GM21447 (cell line): ENCODE results near the gene TBX4.

Experiments used
- ATAC-seq: cut with Tn5 transposase; IDR thresholded peaks from one replicate; pipeline ENCODE4 v1.9.1; 2021; ENCODE audit not compliant: unreplicated experiment

The TBX4 gene

DNA sequence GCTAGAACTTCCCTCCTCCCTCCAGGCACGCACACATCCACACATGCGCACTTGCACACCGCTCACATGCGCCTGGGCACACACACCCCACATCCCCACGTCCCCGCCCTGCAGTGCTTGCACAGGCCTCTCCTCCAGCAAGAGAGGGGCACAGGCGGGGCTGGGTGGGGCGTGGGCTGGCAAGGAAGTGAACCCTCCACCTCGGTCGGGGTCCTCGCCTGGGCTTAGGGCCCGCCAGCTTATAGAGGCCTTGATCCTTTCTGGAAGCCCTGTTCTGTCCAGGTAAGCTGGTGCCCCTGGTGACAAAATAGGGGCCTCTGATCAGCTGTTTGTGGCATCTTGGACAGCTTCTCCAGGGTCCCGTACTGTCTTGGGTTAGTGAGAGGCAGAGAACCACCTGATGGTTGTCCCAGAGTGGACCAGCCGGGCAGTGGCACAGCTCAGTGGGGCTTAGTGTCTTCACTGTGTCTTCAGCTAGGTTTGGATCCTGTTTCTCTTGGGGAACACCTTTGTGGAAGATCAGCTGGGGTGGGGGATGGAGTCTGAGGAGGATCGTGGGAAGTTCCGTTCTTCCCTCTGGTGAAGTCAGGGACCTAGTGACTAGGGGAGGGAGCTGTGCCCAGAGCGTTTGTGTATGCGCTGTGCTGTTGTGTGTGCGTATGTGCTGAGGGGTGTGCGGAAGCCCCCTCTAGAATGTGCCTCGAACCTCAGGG, 12.1 kb downstream of the TBX4 start:
- ATAC-seq, result no peak

DNA sequence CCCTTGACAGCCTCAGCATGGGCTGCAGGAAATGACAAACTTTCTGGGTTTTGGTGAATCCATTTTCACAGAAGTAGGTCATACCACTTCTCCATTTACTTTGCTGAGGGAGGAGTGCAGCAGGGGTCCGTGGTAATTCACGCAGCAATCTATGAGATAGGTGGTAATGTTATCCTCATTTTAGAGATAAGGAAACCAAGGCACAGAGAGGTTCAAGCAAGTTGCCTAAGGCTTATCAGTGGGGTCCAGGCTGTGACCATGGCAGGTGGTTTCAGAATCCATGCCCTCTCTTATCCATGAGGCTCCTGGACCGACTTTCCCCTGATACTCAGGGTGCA, 12.6 kb downstream of the TBX4 start:
- no peak for ATAC-seq

DNA sequence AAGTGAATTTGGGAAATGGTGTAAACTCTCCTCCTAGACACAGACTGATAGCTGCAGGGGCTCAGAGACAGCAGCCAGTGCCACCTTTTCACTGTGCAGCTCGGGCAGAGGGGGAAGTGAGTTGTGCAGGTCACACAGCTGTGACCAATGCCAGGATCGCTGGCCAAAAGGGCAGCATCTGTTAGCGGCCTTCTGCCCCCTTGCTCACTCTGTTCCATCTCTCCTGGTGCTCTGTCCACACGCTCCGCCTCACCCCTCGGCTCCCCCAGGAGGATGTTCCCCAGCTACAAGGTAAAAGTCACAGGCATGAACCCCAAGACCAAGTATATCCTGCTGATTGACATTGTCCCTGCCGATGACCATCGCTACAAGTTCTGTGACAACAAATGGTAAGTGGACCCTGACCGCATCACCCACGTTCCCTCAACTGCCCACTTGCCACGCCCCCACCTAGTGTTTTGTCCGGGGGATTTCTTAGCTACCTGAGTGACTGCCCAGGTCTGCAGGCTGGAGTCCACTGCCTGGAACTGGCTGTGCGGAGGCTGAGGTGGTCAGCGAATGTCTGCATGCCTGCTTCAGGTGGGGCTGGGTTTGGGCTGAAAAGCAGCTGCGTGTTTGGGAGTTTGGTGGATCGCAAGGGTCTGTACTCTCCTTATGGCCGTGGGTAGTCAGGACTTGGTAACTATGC, 13.5 kb downstream of the TBX4 start:
- no peak for ATAC-seq

DNA sequence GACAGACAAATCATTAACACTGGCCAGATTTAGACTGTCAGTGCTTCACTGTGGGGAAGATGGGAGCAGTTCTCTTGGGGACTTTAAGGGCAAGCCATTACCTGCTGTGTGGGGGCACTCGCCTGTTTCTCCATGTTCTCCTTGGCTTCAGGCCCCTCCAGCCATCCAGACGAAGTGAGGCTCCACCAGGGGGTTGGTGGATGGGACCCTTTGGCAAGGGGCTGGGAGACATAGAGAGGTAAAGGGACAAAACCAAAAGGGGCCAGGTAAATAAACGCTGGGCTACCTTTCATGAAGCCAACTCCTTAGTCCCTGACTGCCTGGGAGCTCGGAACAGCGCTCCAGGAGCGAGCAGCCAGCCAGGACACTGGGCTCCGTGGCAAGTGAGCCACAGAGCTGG, 14.0 kb downstream of the TBX4 start:
- no peak for ATAC-seq

DNA sequence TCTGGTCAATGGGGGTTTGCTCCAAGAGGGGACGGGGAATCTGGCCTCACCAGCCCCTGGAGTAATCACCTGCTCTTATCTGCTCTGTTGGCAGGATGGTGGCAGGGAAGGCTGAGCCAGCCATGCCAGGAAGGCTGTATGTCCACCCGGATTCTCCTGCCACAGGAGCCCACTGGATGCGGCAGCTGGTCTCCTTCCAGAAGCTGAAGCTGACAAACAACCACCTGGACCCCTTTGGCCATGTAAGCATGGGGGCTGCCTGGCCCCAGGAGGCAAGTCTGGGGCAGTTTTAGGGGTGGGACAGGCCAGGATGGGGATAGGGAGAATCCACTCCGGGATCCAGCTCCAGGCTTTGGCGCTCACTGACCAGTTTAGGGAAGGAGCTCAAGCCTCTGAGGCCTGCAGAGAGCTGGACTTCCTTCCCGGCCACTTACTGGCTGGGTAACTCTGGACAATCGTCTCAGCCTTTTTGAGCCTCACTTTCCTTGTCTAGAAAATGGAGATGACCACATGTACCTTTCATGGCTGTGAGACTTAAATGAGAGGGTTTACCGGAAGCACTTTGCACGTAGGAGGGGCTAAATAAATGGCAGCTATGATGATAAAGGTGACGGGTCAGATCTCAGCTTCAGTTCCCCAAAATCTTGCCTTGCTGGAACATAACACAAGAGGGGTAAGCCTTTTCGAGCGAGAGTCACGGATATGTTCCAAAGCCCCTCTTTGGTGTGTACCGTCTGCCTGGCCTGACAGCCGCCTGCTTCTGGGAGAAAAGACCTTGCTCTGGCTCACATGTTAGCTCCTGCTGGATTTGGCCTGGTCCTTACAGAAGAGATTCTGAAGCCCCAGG, 15.4 kb downstream of the TBX4 start:
- no peak for ATAC-seq

DNA sequence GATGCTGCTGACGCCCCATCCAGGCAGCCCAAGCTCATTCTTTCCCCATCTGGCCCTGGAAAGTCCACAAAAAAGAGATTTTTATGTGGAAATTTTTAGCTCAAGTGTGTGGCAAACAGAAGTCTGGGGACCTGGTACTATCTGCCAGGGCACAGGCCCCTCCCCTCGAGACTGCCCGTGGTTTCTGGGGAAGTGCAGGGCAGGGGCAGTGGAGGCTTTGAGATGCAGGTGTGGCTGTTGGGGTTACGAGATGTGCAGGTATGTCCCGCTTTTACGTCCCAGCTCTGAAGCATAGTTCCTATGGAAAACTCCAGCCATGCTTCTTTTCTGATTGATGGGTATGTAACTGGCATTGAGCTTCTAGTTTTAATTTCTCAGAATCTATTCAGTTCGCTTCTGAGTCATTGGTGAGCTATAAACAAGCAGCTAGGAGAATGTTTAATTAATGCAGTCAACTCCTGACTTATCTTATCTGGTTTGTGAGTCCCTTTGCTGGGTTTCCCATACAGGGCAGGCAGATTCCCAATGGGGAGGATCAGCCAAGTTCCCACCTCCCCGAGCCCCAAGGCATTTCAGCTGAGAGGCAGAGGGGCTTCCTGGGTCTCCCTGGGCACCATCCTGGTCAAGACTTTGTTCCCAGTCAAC, 16.2 kb downstream of the TBX4 start:
- ATAC-seq, result no peak

DNA sequence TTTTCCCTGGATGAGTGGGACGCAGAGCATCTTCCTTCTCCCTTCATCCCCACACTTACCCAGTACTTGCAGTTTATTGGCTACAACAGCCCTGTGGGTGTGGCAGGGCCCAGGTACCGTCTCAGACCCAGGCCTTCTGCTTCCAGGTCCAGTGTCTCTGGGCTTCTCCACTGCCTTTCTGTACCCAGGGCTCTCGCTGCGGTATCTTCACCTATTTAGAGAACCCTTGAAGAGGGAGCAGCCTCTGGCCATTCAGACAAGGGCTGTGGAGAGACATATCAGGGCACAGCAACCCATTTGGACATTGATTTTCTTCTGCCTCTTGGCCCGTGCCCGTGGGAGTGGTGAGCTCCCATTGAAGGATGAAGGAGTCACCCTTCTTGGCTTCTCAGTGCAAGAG, 17.3 kb downstream of the TBX4 start:
- no peak for ATAC-seq

DNA sequence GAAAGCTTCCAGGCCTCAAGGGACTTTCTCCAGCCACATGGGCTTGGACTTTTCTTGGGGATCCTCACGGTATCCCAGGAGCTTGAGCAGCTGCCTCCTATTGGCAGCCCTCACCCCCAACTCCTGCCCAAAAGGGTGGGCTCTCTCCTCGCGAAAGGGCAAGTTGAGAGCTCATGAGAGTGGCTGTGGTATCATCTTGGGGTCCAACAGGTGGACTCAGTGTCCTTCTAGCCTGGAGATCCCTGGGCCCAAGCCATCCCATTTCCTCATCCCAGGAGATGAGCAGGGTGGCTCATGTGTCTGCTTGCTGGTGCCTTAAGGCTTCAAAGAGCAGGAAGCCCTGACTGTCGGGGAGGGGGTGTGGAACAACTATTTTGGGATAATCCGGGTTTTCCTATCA, 17.7 kb downstream of the TBX4 start:
- no peak for ATAC-seq

DNA sequence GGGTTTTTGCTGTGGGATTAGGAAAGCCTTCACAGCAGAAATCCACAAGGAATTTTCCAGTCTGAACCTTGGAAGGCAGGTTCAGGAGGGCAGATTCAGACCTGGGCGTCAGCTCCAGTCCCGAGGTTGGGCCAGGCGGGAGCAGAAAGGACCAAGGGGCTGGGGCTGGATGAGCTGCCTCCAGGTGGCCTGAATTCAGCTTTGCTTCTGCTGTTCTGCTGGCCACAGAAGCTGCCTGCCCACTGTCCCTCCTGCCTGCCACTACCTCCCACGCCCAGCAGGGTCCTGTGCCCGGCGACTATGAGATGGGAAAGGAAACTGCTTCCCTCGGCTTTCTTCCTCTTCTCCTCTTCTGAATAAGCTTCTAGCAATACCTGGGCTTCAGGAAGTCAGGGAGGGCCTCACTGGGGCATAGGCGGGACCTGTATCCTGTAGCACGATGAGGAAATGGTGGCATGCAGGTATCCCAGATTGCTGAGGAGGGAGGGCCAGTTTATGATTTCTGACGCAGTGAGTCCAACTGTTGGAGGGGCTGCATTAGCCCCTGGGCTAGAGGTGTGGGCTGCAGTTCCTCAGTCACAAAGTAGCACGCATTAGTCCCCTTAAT, 18.4 kb downstream of the TBX4 start:
- ATAC-seq, result no peak

DNA sequence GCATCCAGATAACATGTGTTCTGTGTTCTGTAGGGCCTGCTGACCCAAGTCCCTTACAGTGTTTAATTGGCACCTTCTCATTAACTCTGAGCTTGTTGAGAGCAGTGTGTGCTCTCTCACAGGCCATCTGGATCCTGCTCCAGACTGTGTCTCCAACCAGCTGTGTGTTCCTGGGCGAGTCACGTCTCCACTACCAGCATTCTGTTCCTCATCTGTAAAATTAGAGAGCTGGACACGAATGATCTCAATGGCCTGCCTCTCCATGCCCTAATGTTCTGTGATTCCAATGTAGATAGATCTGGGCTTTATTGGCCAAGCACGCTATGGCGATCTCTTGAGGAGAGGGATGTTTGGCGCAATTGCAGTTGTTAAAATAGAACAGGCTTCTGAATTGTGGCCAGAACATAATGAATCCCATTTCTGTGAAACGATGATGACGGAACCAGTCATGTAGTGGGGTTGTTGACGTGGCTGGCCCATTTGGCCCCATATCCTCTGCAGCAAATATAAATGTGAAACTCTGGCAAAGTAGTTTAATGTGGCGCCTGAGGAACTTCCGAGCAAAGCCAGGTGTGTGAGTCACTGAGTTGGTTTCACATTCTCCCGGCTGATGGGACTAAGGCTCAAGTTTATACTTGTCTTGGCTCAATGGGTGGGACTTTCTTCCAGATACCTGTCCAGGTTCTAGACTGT, 22.2 kb downstream of the TBX4 start:
- ATAC-seq, result no peak

DNA sequence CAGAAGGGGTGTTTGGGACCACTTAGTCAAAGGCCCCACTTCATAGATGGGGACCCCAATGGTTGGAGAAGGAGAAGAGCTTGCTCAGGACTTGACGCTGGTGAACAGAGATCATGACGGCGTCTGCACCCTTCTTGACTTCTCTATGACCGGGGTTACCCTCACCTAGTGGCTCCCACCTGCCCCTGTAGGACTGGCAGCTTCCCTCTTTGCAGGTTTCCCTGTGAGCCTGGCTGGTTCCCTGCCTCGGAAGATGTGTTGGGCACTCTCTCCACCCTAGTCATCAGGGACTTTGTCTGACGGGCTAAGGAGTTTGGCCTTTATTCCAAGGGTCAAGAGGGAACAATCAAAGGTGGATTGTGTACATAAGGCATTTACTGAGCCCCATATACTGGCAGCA, 22.7 kb downstream of the TBX4 start:
- no peak for ATAC-seq

DNA sequence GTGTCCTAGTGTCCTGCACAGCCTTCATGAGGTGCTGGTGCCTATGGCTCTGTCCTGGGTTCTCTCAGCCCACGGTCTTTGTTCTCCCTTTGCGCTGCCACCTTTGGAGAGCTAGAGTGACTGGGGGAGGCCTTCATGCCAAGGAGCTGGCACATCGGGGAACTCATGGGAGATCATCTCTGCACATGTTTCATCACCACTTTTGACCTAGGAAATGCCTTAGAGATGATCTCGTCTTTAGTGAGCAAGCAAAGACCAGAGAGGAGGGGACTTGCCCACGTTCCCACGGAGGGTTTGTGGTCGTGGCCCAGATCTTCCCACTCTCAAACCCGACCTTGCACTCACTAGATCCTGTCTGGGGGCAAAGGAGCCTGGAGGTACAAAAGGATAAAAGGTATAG, 23.5 kb downstream of the TBX4 start:
- no peak for ATAC-seq

DNA sequence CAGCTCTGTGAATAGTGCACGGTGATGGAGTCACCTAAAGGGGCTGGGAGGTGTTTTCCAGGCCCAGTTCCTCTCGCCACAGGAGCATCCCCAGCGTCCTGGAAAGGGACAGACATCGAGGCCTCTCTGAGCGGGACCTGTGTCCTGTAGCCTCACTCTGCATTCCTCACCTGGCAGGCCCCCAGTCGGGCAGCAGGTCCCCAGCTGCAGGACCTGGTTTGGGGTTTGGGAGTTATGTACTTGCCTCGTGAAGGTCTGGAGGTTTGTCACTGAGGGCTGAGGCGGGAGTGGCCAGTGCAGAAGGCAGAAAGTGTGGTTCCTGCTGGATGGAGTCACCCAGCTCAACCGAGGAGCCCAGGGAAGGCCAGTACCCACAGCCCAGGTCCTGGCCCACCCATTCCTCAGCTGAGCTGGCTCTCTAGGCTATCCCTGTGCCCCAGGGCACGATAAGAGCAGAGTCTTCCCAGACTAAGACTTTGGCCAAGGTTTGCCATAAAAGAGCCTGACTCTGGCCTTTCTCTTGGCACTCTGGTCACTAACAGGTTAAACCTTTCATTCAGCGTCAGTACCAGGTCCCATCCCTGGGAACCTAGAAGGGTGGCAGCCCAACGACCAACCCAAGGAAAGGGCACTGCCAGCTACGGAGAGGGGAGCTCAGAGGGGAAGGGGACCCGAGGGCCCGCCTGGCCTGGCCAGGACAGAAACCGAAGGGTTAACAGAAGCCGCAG, 24.4 kb downstream of the TBX4 start:
- ATAC-seq, result no peak

DNA sequence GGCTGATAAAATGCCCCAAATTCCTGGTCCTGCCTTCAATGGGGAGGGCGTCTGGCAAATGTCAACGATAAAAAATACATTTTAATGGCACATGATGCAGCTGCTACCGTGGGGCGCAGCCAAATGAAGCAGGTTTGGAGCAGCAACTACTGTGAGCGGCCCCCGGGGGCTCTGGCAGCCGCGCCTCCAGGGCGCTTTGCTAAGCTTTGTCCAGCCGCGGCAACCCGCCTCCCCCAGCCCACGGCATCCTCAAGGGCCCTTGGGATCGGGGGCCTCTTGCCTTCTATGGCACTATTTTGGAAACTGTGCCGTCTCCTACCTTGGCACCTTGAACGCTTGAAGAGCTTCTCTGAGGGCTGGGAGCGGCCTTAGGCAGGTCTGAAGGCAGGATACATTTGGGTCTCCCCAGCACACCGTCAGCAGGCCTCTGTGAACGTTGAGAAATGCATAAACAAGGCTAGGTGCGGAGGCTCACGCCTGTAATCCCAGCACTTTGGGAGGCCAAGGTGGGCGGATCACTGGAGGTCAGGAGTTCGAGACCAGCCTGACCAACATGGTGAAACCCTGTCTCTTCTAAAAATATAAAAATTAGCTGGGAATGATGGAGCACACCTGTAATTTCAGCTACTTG, 25.1 kb downstream of the TBX4 start:
- no peak for ATAC-seq

DNA sequence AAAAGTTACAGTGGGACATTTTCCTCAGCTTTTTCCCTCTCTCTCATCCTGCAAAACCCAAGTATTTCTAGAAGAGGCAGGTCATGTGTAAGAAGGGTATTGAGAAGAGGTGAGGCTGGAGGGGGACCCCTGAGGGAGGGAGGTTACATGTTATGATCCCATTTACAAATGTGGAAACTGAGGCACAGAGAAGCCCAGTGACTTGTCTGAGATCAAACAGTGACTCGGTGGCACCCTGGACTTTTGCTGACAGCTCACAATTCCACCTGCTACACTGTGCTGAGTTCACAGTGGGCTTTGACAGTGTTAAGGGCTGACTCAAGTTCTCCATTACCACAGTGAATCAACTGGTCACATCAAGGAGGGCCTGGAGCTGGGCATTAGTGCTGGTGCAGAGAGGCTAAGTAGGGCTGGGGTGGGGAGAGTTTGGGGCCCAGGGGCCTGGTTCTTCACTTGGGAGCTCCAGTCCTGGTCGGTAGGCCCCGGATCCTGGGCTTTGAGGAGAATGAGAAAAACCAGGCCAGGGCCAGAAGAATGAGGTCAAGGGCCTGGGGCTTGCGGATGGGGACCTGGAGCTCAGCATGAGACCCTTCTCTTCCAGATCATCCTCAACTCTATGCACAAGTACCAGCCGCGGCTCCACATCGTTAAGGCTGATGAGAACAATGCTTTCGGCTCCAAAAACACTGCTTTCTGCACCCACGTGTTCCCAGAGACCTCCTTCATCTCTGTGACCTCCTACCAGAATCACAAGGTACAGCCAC, 26.0 kb downstream of the TBX4 start:
- ATAC-seq, result no peak

DNA sequence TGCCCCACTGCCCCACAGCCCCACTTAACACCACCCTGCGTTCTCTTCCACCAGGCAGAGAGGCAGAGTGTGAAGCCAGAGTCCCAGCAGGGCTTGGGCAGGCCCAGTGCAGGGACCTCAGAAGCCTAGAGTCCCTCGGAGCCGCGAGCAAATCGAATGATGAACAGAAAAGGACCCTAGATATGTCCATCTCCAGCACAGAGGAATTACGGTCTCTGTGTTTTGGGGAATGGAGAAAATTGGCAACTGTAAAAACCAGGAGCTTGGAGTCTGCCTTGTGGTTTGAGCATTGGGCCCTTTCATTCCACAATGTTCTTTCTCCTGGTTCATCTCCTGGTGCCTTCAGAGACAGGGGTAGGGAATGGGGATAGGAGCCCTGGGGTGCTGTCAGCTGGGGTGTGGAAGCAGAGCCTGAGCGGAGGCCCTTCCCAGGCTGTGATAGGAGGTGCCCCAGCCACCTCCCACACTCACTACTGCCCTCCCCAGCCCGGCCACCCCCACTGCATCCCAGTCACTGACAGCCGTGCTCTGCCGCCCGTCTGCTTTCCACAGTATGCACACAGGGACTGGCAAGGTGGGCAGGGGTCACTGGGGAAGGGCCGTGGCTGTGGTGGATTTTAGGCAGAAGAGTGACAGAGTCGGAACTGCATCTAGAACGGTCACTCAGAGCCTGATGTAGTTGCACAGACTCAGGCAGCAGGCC, 26.7 kb downstream of the TBX4 start:
- no peak for ATAC-seq

DNA sequence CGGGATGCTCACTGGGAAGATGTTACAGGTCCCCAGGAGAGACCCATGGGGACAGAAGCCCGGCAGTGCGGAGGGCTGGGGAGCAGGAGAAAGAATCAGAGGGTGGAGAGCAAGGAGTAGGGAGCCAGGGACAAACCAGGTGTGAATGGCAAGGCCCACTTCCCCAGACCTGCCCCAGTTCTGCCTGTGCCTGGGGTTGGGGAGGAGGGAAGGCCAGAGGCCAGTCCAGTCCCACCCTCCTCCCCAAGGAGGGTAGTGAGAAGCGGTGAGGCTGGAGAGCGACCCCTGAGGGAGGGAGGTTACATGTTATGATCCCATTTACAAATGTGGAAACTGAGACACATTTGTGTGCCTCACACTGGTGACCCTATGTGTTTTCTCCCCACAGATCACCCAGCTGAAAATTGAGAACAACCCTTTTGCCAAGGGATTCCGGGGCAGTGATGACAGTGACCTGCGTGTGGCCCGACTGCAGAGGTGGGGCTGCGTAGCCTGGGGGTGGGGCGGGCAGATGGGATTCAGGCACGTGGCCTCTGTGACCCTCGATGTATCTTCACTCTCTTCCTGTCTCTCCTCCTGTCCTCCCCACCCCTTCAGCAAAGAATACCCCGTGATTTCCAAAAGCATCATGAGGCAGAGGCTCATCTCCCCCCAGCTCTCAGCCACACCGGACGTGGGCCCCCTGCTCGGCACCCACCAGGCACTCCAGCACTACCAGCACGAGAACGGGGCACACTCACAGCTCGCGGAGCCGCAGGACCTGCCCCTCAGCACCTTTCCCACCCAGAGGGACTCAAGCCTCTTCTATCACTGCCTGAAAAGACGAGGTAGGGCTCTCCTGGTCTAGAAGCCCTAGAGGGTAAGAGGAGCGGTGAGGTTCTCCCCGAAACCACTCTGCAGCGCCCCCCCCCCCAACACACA, 27.5 kb downstream of the TBX4 start:
- no peak for ATAC-seq
